SU-DHL-6 (cell line): ENCODE results near the gene NEUROD2.

ENCODE experiments used
- CTCF ChIP-seq: fragments of 200-600 bp; sonication (generic); IDR thresholded peaks from one replicate; pipeline ENCODE4 v1.5.1; 2017; ENCODE audit warnings: antibody characterized with exemption, mild to moderate bottlenecking, low read length, moderate library complexity; ENCODE audit not compliant: insufficient read depth, poor library complexity, severe bottlenecking
- EZH2phosphoT487 ChIP-seq: fragments of 200-600 bp; sonication (generic), shearing (Covaris generic); conservative IDR thresholded peaks from 2 replicates; pipeline ENCODE4 v1.6.1; 2018; ENCODE audit warnings: mild to moderate bottlenecking, antibody characterized with exemption, low read length, moderate library complexity, mixed read lengths

- TF ChIP-seq CTCF: no peak
- TF ChIP-seq EZH2phosphoT487: no peak
Observed at GRCh38 chr17:39622380-39623006, 14.8 kb upstream of the NEUROD2 start.
